Neuronal stem cell (in vitro differentiated cells): ENCODE data around the gene ITFG2.

Source experiments
- DNase-seq: peaks from one replicate; pipeline ENCODE4 v3.0.0-alpha.2; 2013; ENCODE audit warnings: low spot score
- H2AFZ ChIP-seq: one replicate; pipeline ENCODE4 v1.6.1; 2013; ENCODE audit warnings: mild to moderate bottlenecking, low read length, inconsistent platforms
- H2AK5ac ChIP-seq: 2 replicates; pipeline ENCODE4 v1.6.1; 2013; ENCODE audit warnings: low read depth, mild to moderate bottlenecking, inconsistent platforms, low read length, moderate library complexity, mixed read lengths
- H2BK120ac ChIP-seq: 2 replicates; pipeline ENCODE4 v1.6.1; 2013; ENCODE audit warnings: low read depth, mild to moderate bottlenecking, inconsistent platforms, low read length, moderate library complexity, mixed read lengths
- H2BK12ac ChIP-seq: one replicate; pipeline ENCODE4 v1.6.1; 2013; ENCODE audit warnings: low read length, inconsistent platforms
- H2BK15ac ChIP-seq: 2 replicates; pipeline ENCODE4 v1.6.1; 2013; ENCODE audit warnings: mild to moderate bottlenecking, low read length, inconsistent platforms, mixed read lengths
- H2BK5ac ChIP-seq: one replicate; pipeline ENCODE4 v1.6.1; 2013; ENCODE audit warnings: inconsistent platforms, mild to moderate bottlenecking, low read length, moderate library complexity
- H3K14ac ChIP-seq: one replicate; pipeline ENCODE4 v1.6.1; 2013; ENCODE audit warnings: low read length, inconsistent platforms
- H3K18ac ChIP-seq: 2 replicates; pipeline ENCODE4 v1.6.1; 2013; ENCODE audit warnings: low read length, inconsistent platforms
- H3K23ac ChIP-seq: 2 replicates; pipeline ENCODE4 v1.6.1; 2013; ENCODE audit warnings: low read depth, mild to moderate bottlenecking, mixed read lengths, low read length, inconsistent platforms; ENCODE audit not compliant: poor library complexity
- H3K27ac ChIP-seq: replicated peaks from 3 replicates; pipeline ENCODE4 v1.5.1; 2013; ENCODE audit warnings: low read length, inconsistent platforms
- H3K27me3 ChIP-seq, 3 experiments: 2 replicates each; pipeline ENCODE4 v1.6.1; 2013; ENCODE audit warnings: low read length in 3 of 3, mild to moderate bottlenecking in 2 of 3, inconsistent platforms in 1 of 3, low read depth in 1 of 3, mixed read lengths in 1 of 3, moderate library complexity in 1 of 3; ENCODE audit not compliant: control insufficient read depth in 3 of 3, insufficient read depth in 3 of 3
- H3K36me3 ChIP-seq, 2 donors: replicated peaks in 1 of 2; 2 replicates each; pipeline ENCODE4 v1.6.1; 2013; ENCODE audit warnings: low read length in 2 of 2; ENCODE audit not compliant: control insufficient read depth in 2 of 2, insufficient read depth in 2 of 2
- H3K4ac ChIP-seq: 2 replicates; pipeline ENCODE4 v1.6.1; 2013; ENCODE audit warnings: inconsistent platforms, mild to moderate bottlenecking, low read length, moderate library complexity
- H3K4me1 ChIP-seq, 2 donors: 1 replicate in 1 of 2; 2 replicates in 1 of 2; pipeline ENCODE4 v1.6.1; 2013; ENCODE audit warnings: low read length in 2 of 2, low read depth in 1 of 2; ENCODE audit not compliant: control insufficient read depth in 2 of 2, insufficient read depth in 1 of 2
- H3K4me2 ChIP-seq: one replicate; pipeline ENCODE4 v1.6.1; 2013; ENCODE audit warnings: mild to moderate bottlenecking, low read length, inconsistent platforms; ENCODE audit not compliant: insufficient read depth, poor library complexity, severe bottlenecking
- H3K4me3 ChIP-seq, 2 donors: 2 replicates each; pipeline ENCODE4 v1.5.1; 2013; ENCODE audit warnings: low read length in 2 of 2, mild to moderate bottlenecking in 2 of 2, inconsistent platforms in 1 of 2, moderate library complexity in 1 of 2
- H3K79me1 ChIP-seq: one replicate; pipeline ENCODE4 v1.6.1; 2013; ENCODE audit warnings: low read depth, mild to moderate bottlenecking, inconsistent platforms, low read length, moderate library complexity
- H3K9ac ChIP-seq: one replicate; pipeline ENCODE4 v1.6.1; 2013; ENCODE audit warnings: mild to moderate bottlenecking, low read depth, low read length, inconsistent platforms; ENCODE audit not compliant: poor library complexity
- H3K9me3 ChIP-seq, 2 donors: replicated peaks in 1 of 2; 2 replicates each; pipeline versions ENCODE3 to v1.6.1; 2013; ENCODE audit warnings: low read length in 2 of 2, mild to moderate bottlenecking in 2 of 2, inconsistent platforms in 1 of 2, low read depth in 1 of 2, mixed read lengths in 1 of 2, moderate library complexity in 1 of 2; ENCODE audit not compliant: control insufficient read depth in 2 of 2, insufficient read depth in 1 of 2
- H4K8ac ChIP-seq: one replicate; pipeline ENCODE4 v1.6.1; 2013; ENCODE audit warnings: low read depth, mild to moderate bottlenecking, inconsistent platforms, low read length, moderate library complexity
- H4K91ac ChIP-seq: one replicate; pipeline ENCODE4 v1.6.1; 2013; ENCODE audit warnings: low read length, low read depth, mild to moderate bottlenecking, inconsistent platforms; ENCODE audit not compliant: poor library complexity
- WGBS, 2 donors: extraction: QIAGEN DNeasy Blood & Tissue Kit; methylation state at CpG; one replicate each; pipeline ENCODE4 v1.1.7; 2013; ENCODE audit warnings: missing lambda C conversion rate in 2 of 2, mixed read lengths in 1 of 2; ENCODE audit not compliant: insufficient read length in 2 of 2, insufficient replicate concordance in 1 of 2; ENCODE audit errors: extremely low coverage in 2 of 2; 5-methylcytosine and 5-hydroxymethylcytosine counted together

ITFG2 gene

DNA sequence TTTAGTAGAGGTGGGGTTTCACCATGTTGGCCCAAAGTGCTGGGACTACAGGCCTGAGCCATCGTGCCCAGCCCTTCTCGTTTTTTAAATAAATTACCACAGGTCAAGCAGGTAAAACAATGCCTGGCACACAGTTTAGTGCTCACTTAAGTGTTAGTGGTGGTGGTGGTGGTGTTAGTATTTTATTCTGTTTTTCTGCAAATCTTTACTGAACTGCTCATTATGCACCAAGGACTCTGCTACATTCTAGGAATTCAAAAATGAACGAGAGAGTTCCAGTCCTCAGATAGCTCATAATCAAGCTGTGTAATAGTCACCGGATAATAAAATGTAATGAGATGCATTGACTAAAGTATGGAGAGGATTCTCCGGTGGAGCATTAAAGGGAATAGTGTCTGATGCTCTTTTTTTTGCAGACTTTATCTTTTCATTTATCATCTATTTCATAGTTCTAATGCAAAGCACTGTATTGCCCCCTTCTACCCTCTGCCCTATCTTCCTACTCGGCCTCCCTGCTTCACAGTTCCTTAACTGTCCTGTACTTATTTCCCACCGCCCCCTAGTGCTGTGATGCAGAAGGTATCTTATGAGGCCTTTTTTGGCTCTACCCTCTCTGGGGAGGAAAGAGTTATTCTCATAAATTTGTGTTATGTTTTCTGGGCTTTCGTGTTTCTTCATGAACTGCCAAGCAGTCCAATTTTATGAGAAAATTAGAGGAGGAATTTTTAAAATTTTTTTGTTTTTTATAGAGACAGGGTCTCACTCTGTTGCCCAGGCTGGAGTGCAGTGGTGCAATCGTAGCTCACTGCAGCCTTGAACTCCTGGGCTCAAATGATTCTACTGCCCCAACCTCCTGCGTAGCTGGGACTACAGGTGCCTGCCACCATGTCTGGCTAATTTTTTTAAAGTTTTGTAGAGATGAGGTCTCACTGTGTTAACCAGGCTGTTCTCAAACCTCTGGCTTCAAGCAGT is 1.0 kb downstream of the ITFG2 start:
- no peak overlapping the region for H2BK15ac ChIP-seq
- no CpG with 5 or more reads among the region's 10 CpGs for WGBS, 2 donors

DNA sequence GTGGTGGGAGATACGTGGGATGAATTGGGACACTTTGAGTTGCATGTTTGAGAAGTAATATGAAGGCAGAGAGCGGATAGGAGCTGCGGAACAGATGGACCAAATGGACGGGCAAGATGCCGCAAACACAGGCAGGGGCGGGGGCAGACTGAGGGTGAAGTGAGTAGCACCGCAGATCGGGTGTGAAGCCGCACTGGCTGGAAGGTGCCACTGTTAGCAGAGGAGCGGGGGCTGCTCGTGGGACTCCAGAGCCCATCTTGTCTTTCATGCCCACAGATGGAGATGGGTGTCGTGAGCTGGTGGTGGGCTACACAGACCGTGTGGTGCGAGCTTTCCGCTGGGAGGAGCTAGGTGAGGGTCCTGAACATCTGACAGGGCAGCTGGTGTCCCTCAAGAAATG is 7.3 kb downstream of the ITFG2 start:
- Histone ChIP-seq H2AFZ (no peak overlapping the region), H3K27ac (no peak overlapping the region), H3K4ac (no peak overlapping the region), H3K4me3 (no peak overlapping the region), H2BK15ac (no peak overlapping the region), H3K23ac (peak overlapping the region; percentile 53), H2BK12ac (no peak overlapping the region), H4K91ac (no peak overlapping the region), H2BK5ac (no peak overlapping the region), H3K4me2 (no peak overlapping the region), H3K27me3 (no peaks in the 10 kb centered on the region), H2BK120ac (no peak overlapping the region), H3K79me1 (no peaks in the 10 kb centered on the region), H4K8ac (no peak overlapping the region), H2AK5ac (no peak overlapping the region), H3K36me3 (peaks cover 38 to 80% of the 10 kb centered on the region in 2 donors), H3K9ac (no peak overlapping the region), H3K4me1 (peaks cover 5 to 7% of the 10 kb centered on the region in 2 donors), H3K14ac (no peak overlapping the region), H3K18ac (peak overlapping the region; percentile 16), H3K9me3 (no peaks in the 10 kb centered on the region)
- no peak for DNase-seq
- no CpG with 5 or more reads among the region's 15 CpGs for WGBS, 2 donors

More for the DNA sequence above, 1.0 kb downstream of the ITFG2 start:
- Histone ChIP-seq H3K23ac (no peak overlapping the region), H3K4ac (no peak overlapping the region), H3K79me1 (no peaks in the 10 kb centered on the region), H3K9me3 (no peaks in the 10 kb centered on the region), H3K36me3 (peaks cover 9 to 21% of the 10 kb centered on the region in 2 donors), H3K27ac (peak overlapping the region; percentile 95), H2AK5ac (no peak overlapping the region), H4K91ac (no peak overlapping the region), H2BK120ac (no peak overlapping the region), H3K14ac (no peak overlapping the region), H3K18ac (no peak overlapping the region), H3K4me2 (peak overlapping the region; percentile 79), H2BK12ac (no peak overlapping the region), H3K4me1 (peaks cover 0 to 6% of the 10 kb centered on the region in 2 donors), H3K27me3 (no peaks in the 10 kb centered on the region), H4K8ac (no peak overlapping the region), H3K4me3 (peak overlapping the region; percentile 77 to 96), H2AFZ (peak overlapping the region; percentile 92), H2BK5ac (no peak overlapping the region), H3K9ac (no peak overlapping the region)
- DNase-seq, result no peak

- Histone ChIP-seq H3K9me3 (no peaks in the 10 kb centered on the region), H2AK5ac (no peak overlapping the region), H4K91ac (no peak overlapping the region), H4K8ac (no peak overlapping the region), H3K4ac (no peak overlapping the region), H3K9ac (no peak overlapping the region), H3K14ac (no peak overlapping the region), H2AFZ (no peak overlapping the region), H3K4me3 (no peak overlapping the region), H3K36me3 (peaks cover 38 to 79% of the 10 kb centered on the region in 2 donors), H3K4me2 (no peak overlapping the region), H3K79me1 (no peaks in the 10 kb centered on the region), H3K4me1 (peaks cover 10 to 13% of the 10 kb centered on the region in 2 donors), H2BK120ac (no peak overlapping the region), H2BK12ac (no peak overlapping the region), H2BK15ac (no peak overlapping the region), H3K23ac (no peak overlapping the region), H3K27ac (no peak overlapping the region), H2BK5ac (no peak overlapping the region), H3K18ac (no peak overlapping the region), H3K27me3 (no peaks in the 10 kb centered on the region)
- no CpG with 5 or more reads among the region's 9 CpGs for WGBS, 2 donors
- no peak for DNase-seq
Measured at GRCh38 chr12:2820432-2820831, 8.0 kb downstream of the ITFG2 start.

- peaks cover 31 to 82% of the 10 kb centered on the region in 2 donors for H3K36me3 ChIP-seq
Measured at GRCh38 chr12:2823483-2823882, 11.0 kb downstream of the ITFG2 start.

More at GRCh38 chr12:2823483-2823882, 11.0 kb downstream of the ITFG2 start:
- no peaks in the 10 kb centered on the region for H3K27me3 ChIP-seq
- no peak overlapping the region for H3K27ac ChIP-seq
- H3K4me1 ChIP-seq, result peaks cover 24 to 25% of the 10 kb centered on the region in 2 donors
- no peak overlapping the region for H3K4ac ChIP-seq
- H4K91ac ChIP-seq, result no peak overlapping the region
- no CpG with 5 or more reads among the region's 7 CpGs for WGBS, 2 donors
- H3K18ac ChIP-seq, result no peak overlapping the region
- DNase-seq, result no peak
- H3K4me3 ChIP-seq, result no peak overlapping the region
- no peak overlapping the region for H2BK5ac ChIP-seq
- H3K4me2 ChIP-seq, result no peak overlapping the region
- H3K9ac ChIP-seq, result no peak overlapping the region
- H2BK15ac ChIP-seq, result no peak overlapping the region
- no peak overlapping the region for H2AK5ac ChIP-seq
- no peak overlapping the region for H2BK12ac ChIP-seq
- no peak overlapping the region for H4K8ac ChIP-seq
- H3K14ac ChIP-seq, result no peak overlapping the region
- H2BK120ac ChIP-seq, result no peak overlapping the region
- H2AFZ ChIP-seq, result no peak overlapping the region
- H3K23ac ChIP-seq, result no peak overlapping the region
- no peaks in the 10 kb centered on the region for H3K79me1 ChIP-seq
- H3K9me3 ChIP-seq, result no peaks in the 10 kb centered on the region
